NCI-H128 (cell line): Measurements from ENCODE around the gene RTN4RL1.

Experiments
- DNase-seq: peaks from one replicate; lab custom pipeline; 2025; ENCODE audit not compliant: unreplicated experiment; lab: John Stamatoyannopoulos, UW

Gene RTN4RL1

DNA sequence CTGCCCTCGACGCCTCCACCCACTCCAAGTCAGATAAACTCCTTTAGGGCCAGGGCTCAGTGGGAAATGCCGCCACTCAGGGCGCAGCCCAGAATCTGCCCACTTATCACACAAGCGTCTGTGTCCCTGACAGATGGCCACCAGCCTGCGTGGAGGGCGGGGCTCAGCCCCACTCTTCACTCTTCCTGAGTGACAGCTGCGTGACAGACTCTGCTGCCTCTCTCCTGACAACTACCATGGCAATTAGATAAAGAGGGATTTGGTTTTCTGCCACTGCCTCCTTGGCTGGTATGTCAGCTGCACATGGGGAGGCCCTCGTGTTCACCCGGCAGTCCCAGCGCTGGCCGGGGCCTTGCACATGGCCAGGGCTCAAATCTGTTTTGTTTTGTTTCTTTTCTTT is 96.2 kb downstream of the RTN4RL1 start:
- DNase-seq, result no peak

DNA sequence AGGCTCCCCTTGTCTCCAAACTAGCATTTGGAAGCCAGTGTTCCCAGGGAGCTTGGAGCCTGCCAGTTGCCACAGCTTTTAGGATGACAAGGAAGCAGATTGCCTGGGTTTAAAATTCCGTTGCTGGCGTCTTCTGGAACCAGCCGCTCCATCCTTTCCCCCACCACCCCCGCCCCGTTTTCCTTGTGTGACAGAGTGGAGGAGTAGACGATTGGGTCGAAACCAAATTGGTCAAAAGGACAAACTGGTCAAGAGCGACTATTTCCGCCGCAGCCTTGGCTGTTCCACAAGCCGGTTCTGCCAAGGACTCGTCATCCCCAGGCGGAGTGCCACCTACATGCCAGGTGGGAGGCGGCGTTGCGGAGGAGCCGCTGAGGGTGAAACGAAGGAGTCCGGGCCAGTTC is 104.2 kb downstream of the RTN4RL1 start:
- no peak for DNase-seq

DNA sequence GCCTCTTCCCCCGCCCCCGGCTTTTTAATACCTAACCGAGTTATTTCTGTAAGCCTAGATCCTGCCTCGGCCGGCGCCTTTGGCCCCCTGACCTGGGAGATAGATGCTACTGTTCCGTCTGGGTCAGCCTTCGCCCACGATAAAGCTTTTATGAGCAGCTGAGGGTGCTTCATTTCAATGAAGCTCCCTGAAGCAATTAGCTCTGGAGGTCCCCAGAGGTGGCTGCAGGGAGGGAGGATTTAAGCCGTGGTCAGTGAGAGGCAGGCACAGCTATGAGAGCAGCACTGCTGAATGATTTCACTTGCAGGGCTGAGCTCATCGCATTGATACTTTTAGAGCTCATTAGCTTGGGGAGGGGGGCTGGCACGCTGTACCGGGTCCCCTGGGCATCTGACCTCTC is 105.9 kb downstream of the RTN4RL1 start:
- no peak for DNase-seq

- no peak for DNase-seq
Observed at GRCh38 chr17:1918346-1919162, 106.6 kb downstream of the RTN4RL1 start.

DNA sequence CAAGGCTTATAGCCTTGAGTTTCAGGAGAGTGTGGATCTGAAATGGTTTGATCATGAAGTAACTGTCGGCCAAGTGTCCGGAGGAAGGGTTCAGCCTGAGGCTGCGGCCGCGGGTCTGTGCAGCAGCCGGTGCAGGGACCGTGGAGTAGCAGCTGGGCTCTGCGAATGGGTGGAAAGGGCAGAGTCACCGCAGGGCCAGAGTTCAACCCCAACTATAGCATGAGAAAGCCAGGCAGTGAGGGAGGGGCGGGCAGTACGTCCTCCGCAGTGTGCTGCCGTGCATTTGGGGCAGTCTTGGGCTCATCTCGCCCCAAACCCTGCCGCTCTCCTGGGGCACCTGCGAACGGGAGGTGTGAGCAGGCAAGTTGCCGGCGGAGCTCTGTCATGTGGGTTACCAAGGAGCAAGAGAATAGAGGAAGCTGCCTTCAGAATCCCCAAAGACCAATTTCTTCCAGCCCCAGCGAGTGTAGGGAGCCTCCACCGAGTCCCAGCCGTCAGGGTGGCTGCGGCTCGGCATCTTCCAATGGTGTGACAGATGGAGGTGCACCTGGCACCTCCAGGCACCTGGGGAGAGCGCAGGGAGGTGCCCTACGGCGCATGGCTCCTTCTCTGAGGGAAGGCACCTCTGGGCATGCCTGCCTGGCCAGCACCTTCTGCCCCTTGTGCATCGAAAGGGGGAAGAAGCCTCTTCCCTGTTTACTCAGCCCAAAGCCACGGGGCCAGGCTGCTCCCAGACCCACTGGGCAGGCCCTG is 108.0 kb downstream of the RTN4RL1 start:
- DNase-seq, result no peak

GRCh38 chr17:1916316-1916715 is 108.8 kb downstream of the RTN4RL1 start:
- DNase-seq, result no peak

DNA sequence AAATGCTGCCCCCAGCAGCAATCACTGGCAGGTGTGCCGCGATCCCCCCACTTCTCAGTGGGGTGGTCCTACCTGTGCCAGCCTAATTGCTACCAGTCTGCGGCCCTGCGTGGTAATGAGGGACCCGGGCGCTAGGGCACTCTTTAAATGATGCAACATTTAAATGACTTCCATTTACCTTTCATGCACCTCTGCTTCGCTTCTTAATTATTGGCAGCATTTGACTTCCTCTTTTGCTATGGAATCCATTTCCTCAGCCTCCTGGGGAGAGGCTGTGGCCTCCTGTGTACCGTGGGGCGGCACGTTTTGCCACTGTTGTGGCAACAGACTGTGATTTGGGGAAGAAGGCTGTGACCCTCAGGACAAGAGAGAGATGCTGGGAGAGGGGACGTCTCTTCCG is 109.2 kb downstream of the RTN4RL1 start:
- DNase-seq, result no peak

GRCh38 chr17:1914661-1915083 is 110.5 kb downstream of the RTN4RL1 start:
- no peak for DNase-seq

DNA sequence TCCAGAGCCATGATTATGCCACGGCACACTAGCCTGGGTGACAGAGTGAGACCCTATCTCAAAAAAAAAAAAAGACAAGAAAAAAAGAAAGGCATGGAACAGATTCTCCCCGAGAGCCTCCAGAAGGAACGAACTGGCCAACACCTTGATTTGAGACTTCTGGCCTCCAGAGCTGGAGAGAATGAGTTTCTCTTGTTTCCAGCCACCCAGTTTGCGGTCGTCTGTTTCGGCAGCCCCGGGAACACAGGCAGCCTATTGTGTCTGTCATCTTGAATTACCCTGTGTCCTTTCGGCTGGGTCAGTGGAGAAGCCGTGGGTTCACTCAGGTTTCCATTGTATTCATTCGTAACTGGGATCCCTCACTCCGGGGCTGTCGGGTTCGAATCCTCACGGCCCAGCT is 111.4 kb downstream of the RTN4RL1 start:
- no peak for DNase-seq

GRCh38 chr17:1912146-1912545 is 113.0 kb downstream of the RTN4RL1 start:
- no peak for DNase-seq

GRCh38 chr17:1909985-1910384 is 115.1 kb downstream of the RTN4RL1 start:
- no peak for DNase-seq

DNA sequence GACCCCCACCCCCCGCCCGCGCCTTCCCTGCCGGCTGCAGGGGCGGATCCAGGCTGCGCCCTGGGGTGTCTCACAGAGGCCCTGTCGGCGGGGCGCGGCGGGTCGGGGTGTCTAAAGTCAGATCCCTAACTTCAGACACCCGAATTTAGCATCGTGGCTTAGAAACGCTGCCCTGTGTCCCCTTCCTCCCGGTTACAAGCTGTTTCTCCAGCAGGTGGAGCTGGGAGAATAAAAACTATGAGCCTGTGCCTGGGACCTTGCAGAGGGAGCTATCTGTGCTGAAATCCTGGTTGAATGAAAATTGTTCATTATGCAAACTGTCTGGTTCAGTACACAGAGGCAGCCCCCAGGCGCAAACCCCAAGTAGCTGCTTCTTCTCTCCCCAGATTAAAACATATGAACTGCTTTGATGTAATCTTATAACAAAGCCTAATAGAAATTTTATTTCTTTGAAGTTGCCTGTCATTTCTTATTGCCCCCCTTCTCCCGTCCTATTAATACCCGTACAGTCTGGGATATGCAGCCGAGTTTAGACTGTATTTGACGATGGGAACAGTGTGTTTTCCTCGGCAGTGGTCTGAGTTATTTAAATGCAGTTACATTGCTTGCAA is 116.3 kb downstream of the RTN4RL1 start:
- DNase-seq, result peak; percentile 28

- no peak for DNase-seq
Observed at GRCh38 chr17:1907909-1908698, 117.0 kb downstream of the RTN4RL1 start.

GRCh38 chr17:1907216-1907631 is 117.9 kb downstream of the RTN4RL1 start:
- DNase-seq, result no peak

- no peak for DNase-seq
Observed at GRCh38 chr17:1906662-1907101, 118.5 kb downstream of the RTN4RL1 start.

- peak; percentile 69 for DNase-seq
Observed at GRCh38 chr17:1905190-1905913, 119.8 kb downstream of the RTN4RL1 start.

DNA sequence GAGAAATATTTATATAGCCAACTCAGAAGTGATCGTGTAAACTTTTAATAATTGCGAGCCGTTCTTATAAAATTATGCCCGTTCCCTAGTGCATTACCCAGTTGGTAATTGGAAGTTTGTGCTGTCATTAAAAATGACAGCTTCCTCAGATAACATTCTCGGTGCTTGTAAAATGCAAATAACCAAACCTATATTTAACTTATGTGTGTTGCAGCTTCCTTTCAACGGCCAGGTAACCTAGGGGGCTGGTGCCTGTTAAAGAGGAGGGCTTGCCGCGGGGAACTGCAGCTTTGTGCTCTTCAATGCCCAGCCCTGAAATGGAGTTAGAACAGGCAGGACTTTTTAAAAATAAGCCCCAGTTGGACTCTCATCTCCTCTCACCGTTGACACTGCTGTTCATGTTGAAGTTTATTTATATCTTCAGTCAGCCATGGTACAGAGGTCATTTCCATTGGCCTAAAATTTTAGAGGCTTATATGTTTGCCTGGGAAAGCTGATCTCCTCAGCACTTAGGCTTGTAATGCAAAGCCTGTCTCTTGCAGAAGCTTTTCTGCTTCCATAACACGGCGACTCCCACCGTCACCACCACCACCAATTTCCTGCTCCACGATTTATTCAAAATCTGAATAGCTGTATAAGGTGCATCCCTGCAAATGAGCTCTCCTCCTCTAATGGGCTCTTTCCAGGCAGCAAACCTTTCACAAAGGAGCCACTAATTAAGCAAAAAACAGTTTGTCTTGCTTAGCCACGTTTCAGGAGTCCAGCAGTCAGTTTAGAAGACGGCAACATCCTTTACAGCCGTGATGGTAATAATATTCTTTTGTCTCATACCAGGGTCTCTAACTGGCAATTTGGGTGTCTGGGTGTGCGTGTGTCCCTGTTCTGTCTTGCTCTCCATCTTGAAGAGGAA is 120.6 kb downstream of the RTN4RL1 start:
- no peak for DNase-seq

GRCh38 chr17:1899403-1900000 is 125.6 kb downstream of the RTN4RL1 start:
- no peak for DNase-seq

GRCh38 chr17:1898872-1899271 is 126.3 kb downstream of the RTN4RL1 start:
- no peak for DNase-seq
